ENCODE data around the gene C1QTNF9B. TPM values are rescaled to one million over a fixed set of nuclear protein-coding genes. Genes with fewer than 3 reads are reported as not detected.
"Not testable (repeated sequence)": the region's sequence is repeated elsewhere in the genome, so short reads cannot be mapped to it uniquely, and the experiment has no call there.

The C1QTNF9B gene
- total RNA-seq, 1 experiment from 2014 or later = not detected

GRCh38 chr13:23889615-23890607, 7.4 kb downstream of the C1QTNF9B start:
- H3K4me1 Mint-ChIP-seq (ENCODE audit: low read depth, unreplicated experiment) = peaks cover 7% of the 10 kb centered on the region
- DNase-seq = peak in 1 of 2 experiments; percentile 33
- H3K36me3 Mint-ChIP-seq (ENCODE audit: insufficient read depth, unreplicated experiment) = peaks cover 10% of the 10 kb centered on the region
- H3K36me3 ChIP-seq (ENCODE audit: control insufficient read depth, insufficient read depth, low read length) = no peaks in the 10 kb centered on the region; the same call in 1 of the 2 replicates
- no TSS peak for BruUV-seq (replicated peaks)
- ChIA-PET POLR2A (interaction anchor here (1.8 kb wide), 1 partner anchor 311 kb away, joined by 8 read pairs; no protein-coding TSS in a partner anchor), CTCF (interaction anchor here (0.7 to 2.7 kb wide), 8 partner anchors 11 to 423 kb away, joined by 3 to 11 read pairs (median 5); partner anchors contain the start of gene TNFRSF19)
- H3K4me1 ChIP-seq = 0 out of 2 replicates have a peak, but pooled peaks cover 9% of the 10 kb centered on the region
- H3K27me3 Mint-ChIP-seq (ENCODE audit: insufficient read depth, unreplicated experiment) = no peaks in the 10 kb centered on the region
- H3K9me3 Mint-ChIP-seq (ENCODE audit: unreplicated experiment) = no peaks in the 10 kb centered on the region
- peak overlapping the region; percentile 97 for H3K4me3 Mint-ChIP-seq (ENCODE audit: unreplicated experiment)
- intact Hi-C loops (cut with micrococcal nuclease; ENCODE audit: unreplicated experiment) = loop anchor here (2.0 to 5.0 kb wide), 2 partner anchors 313 to 423 kb away; no protein-coding TSS in a partner anchor
- TF ChIP-seq, protein P1, sequence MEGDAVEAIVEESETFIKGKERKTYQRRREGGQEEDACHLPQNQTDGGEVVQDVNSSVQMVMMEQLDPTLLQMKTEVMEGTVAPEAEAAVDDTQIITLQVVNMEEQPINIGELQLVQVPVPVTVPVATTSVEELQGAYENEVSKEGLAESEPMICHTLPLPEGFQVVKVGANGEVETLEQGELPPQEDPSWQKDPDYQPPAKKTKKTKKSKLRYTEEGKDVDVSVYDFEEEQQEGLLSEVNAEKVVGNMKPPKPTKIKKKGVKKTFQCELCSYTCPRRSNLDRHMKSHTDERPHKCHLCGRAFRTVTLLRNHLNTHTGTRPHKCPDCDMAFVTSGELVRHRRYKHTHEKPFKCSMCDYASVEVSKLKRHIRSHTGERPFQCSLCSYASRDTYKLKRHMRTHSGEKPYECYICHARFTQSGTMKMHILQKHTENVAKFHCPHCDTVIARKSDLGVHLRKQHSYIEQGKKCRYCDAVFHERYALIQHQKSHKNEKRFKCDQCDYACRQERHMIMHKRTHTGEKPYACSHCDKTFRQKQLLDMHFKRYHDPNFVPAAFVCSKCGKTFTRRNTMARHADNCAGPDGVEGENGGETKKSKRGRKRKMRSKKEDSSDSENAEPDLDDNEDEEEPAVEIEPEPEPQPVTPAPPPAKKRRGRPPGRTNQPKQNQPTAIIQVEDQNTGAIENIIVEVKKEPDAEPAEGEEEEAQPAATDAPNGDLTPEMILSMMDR (IDR thresholded peaks at IDR 0.05; ENCODE audit: insufficient read depth in 1 of 2, low read depth in 1 of 2, low read length in 1 of 2, severe bottlenecking in 1 of 2, unreplicated experiment in 1 of 2) = peak; percentile 30 to 50
- H3K27ac Mint-ChIP-seq (ENCODE audit: unreplicated experiment) = peak overlapping the region; percentile 88
- no peaks in the 10 kb centered on the region for H3K27me3 ChIP-seq (replicated peaks; ENCODE audit: control insufficient read depth, insufficient read depth, low read length)
- no peaks in the 10 kb centered on the region for H3K9me3 ChIP-seq
- H3K4me3 ChIP-seq (ENCODE audit: low read depth, low read length) = peak overlapping the region; percentile 90

GRCh38 chr13:23888658-23889614, 8.4 kb downstream of the C1QTNF9B start, which contains the start of gene MIPEP:
TSS of gene MIPEP (minus strand) at chr13:23889400. CDS start at chr13:23889320, 80 bp downstream.
- intact Hi-C loops (cut with micrococcal nuclease; ENCODE audit: unreplicated experiment) = loop anchor here (2.0 to 5.0 kb wide), 2 partner anchors 312 to 422 kb away; no protein-coding TSS in a partner anchor
- Histone ChIP-seq H3K36me3 (ENCODE audit: control insufficient read depth, insufficient read depth, low read length) (no peaks in the 10 kb centered on the region; the same call in 1 of the 2 replicates), H3K4me3 (ENCODE audit: low read depth, low read length) (peak within 1 kb of the TSS; percentile 90), H3K9me3 (no peaks in the 10 kb centered on the region), H3K27me3 (replicated peaks; ENCODE audit: control insufficient read depth, insufficient read depth, low read length) (no peaks in the 10 kb centered on the region), H3K4me1 (0 out of 2 replicates have a peak, but pooled peaks cover 9% of the 10 kb centered on the region)
- no peaks in the 10 kb centered on the region for H3K27me3 Mint-ChIP-seq (ENCODE audit: insufficient read depth, unreplicated experiment)
- CTCF ChIA-PET = interaction anchor here (0.6 to 2.7 kb wide), 6 partner anchors 10 to 435 kb away, joined by 3 to 11 read pairs (median 4); partner anchors contain the start of gene TNFRSF19
- TF ChIP-seq, protein P1 (IDR thresholded peaks at IDR 0.05; ENCODE audit: insufficient read depth in 1 of 2, low read depth in 1 of 2, low read length in 1 of 2, severe bottlenecking in 1 of 2, unreplicated experiment in 1 of 2) = peak; percentile 71 to 87
- peak; percentile 94 to 96 for DNase-seq
- BruUV-seq (replicated peaks) = TSS peak; percentile 45
- H3K36me3 Mint-ChIP-seq (ENCODE audit: insufficient read depth, unreplicated experiment) = peaks cover 20% of the 10 kb centered on the region
- H3K4me3 Mint-ChIP-seq (ENCODE audit: unreplicated experiment) = peak within 1 kb of the TSS; percentile 97
- H3K27ac Mint-ChIP-seq (ENCODE audit: unreplicated experiment) = peak within 1 kb of the TSS; percentile 88
- no peaks in the 10 kb centered on the region for H3K9me3 Mint-ChIP-seq (ENCODE audit: unreplicated experiment)
- H3K4me1 Mint-ChIP-seq (ENCODE audit: low read depth, unreplicated experiment) = peaks cover 7% of the 10 kb centered on the region
- POLR2A ChIA-PET = interaction anchor here (0.9 to 1.8 kb wide), 2 partner anchors 78 to 310 kb away, joined by 3 to 8 read pairs; no protein-coding TSS in a partner anchor

DNA sequence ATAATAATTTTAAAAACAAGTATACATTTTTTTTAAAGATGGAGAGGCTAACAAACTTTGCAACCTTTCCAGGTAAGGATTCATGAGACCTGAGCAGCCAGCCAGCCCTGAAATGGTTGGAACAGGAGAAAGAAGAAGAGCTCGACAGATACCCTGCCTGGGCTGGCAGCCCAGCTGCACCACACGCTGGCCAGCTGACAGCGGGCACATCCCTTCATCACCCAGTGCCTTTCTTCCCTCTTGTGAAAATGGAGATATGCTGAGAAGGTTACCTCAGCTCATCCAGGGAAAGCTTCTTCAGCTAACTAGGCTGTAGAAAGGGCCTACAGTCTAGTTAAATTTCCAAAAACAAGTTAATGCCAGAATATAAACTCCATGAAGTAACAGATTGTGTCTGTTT, 12.9 kb downstream of the C1QTNF9B start:
- CTCF ChIA-PET; DNase-seq; BruUV-seq (replicated peaks); H3K27me3 Mint-ChIP-seq (ENCODE audit: insufficient read depth, unreplicated experiment); H3K9me3 ChIP-seq; H3K36me3 ChIP-seq (ENCODE audit: control insufficient read depth, insufficient read depth, low read length); H3K27me3 ChIP-seq (replicated peaks; ENCODE audit: control insufficient read depth, insufficient read depth, low read length); H3K4me3 Mint-ChIP-seq (ENCODE audit: unreplicated experiment); H3K27ac Mint-ChIP-seq (ENCODE audit: unreplicated experiment); H3K4me1 Mint-ChIP-seq (ENCODE audit: low read depth, unreplicated experiment); POLR2A ChIA-PET; H3K9me3 Mint-ChIP-seq (ENCODE audit: unreplicated experiment); intact Hi-C loops (cut with micrococcal nuclease; ENCODE audit: unreplicated experiment); H3K4me1 ChIP-seq; H3K4me3 ChIP-seq (ENCODE audit: low read depth, low read length): not testable (repeated sequence)
- H3K36me3 Mint-ChIP-seq (ENCODE audit: insufficient read depth, unreplicated experiment) = peaks cover 39% of the 10 kb centered on the region

All from Caco-2 (cell line).